Embryonic facial prominence (tissue), 1 donor: ENCODE data around the gene FBH1.
"Not testable (repeated sequence)": the region's sequence is repeated elsewhere in the genome, so short reads cannot be mapped to it uniquely, and the experiment has no call there.

Experiments used
- DNase-seq: peaks from one replicate; pipeline ENCODE4 v3.0.0-alpha.2; 2016; ENCODE audit errors: extremely low spot score

FBH1 gene

GRCh38 chr10:5903563-5903962 lies 13.5 kb downstream of the FBH1 start:
- DNase-seq: no peak

- DNase-seq: no peak
Observed at GRCh38 chr10:5904227-5904626, 14.2 kb downstream of the FBH1 start.

DNA sequence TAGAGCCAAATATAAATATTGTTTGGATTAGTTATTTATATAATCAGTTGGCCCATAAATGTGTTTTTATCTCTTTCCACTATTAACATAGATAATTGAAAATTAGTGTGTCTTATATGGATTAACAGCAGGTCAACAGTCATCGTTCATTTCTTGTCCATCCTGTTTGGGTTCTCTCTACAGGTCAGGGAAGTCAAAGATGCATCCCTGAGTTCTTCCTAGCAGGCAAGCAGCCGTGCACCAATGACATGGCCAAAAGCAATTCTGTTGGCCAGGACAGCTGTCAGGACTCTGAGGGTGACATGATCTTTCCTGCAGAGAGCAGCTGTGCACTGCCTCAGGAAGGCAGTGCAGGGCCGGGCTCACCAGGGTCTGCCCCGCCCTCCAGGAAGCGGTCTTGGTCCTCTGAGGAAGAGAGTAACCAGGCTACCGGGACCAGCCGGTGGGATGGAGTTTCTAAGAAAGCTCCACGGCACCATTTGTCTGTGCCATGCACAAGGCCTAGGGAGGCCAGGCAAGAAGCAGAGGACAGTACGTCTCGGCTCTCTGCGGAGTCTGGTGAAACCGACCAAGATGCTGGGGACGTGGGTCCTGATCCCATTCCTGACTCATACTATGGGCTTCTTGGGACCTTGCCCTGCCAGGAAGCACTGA lies 15.9 kb downstream of the FBH1 start:
- DNase-seq: no peak

DNA sequence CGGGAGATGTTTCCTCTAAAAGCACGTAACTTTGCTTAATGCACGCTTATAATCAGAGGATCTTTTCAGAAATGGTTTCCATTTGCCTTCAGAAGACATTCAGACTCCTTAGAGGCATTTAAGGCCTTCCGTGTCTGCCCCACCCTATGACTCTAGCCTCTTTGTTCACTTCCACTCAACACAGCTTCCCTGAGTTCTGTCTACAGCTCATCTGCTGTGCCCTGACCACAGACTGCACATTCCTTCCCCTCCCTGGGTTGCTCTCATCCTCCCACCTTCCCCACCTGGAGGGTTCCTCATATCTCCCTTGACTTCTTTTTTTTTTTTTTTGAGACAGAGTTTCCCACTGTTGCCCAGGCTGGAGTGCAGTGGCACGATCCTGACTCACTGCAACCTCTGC lies 16.6 kb downstream of the FBH1 start:
- no peak for DNase-seq

DNA sequence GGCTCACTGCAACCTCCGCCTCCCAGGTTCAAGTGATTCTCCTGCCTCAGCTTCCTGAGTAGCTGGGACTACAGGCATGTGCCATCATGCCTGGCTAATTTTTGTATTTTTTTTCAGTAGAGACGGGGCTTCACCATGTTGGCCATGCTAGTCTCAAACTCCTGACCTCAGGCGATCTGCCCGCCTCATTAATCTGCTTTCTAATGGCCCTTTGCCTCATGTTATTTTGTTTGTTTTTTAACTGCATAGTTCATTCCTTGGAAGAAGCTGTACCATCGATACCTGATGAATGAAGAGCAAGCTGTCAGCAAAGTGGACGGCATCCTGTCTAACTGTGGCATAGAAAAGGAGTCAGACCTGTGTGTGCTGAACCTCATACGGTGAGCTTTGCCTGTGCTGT lies 18.6 kb downstream of the FBH1 start:
- not testable (repeated sequence) for DNase-seq

GRCh38 chr10:5910323-5911100 lies 20.5 kb downstream of the FBH1 start:
- no peak for DNase-seq

DNA sequence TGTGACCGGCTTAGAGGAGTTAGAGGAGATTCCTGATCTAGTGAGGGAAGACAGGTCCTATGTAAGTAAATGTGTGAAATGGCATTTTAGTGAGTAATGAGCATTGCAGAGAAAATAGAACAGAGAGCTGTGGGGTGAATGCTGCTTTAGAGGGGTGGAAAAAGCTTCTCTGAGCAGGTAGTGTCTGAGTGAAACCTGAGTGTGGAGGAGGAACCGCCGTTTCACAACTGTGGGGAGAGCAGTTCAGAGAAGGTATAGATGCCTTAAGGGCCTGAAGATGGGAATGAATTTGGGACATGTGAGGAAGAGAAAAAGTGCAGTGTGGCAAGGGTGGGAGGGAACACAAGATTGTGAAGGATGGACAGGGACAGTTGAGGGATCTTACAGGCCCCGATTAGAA lies 21.6 kb downstream of the FBH1 start:
- no peak for DNase-seq

GRCh38 chr10:5913736-5914135 lies 23.7 kb downstream of the FBH1 start:
- DNase-seq: no peak

DNA sequence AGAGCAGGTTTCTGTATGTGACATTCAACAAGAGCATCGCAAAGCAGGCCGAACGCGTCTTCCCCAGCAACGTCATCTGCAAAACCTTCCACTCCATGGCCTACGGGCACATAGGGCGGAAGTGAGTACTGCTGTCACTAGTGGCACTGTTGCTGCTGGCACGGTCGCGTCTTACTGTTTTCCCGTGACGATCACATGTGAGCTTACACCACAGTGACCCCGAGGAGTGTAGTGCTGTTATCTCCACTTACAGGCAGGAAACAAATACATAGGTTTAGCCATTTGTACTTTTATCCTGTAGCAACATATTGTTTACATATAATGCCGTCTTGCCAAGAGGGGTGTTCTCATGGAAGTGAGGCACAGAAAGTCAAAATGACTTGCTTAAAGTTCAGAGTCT lies 25.4 kb downstream of the FBH1 start:
- no peak for DNase-seq

DNA sequence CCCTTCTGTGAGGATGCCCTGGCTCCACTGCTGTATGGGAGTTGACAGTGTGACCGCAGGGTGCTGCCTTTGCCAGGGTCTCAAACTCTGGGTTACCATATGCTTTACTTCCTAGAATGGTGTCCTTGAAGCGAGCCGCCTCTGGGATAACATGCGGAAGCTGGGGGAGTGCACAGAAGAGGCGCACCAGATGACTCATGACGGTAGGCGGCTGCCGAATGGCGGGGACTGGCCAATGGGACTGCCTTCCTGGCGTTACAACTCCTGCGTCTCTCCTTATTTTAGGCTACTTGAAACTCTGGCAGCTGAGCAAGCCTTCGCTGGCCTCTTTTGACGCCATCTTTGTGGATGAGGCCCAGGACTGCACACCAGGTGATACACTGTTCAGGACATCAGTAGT lies 27.3 kb downstream of the FBH1 start:
- DNase-seq: no peak

- no peak for DNase-seq
Observed at GRCh38 chr10:5918763-5919162, 28.7 kb downstream of the FBH1 start.

DNA sequence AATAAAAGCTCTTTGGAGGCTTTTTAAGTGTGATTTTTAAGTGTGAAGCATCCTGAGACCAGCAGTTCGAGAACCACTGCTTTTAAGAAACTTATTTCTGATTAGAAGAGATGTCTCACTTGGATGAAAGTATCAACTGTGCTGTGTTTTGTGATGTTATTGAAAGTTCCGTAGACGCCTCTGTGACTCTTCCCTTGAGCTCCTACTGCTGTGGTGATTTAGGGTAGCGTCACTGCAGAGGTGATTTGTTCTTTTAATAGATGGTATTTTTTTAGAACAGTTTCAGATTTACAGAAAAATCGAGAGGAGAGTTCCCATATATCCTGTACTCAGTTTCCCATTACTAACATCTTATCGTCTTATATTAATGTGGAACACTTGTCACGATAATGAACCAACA lies 29.5 kb downstream of the FBH1 start:
- no peak for DNase-seq

- DNase-seq: no peak
Observed at GRCh38 chr10:5921746-5922145, 31.7 kb downstream of the FBH1 start.

DNA sequence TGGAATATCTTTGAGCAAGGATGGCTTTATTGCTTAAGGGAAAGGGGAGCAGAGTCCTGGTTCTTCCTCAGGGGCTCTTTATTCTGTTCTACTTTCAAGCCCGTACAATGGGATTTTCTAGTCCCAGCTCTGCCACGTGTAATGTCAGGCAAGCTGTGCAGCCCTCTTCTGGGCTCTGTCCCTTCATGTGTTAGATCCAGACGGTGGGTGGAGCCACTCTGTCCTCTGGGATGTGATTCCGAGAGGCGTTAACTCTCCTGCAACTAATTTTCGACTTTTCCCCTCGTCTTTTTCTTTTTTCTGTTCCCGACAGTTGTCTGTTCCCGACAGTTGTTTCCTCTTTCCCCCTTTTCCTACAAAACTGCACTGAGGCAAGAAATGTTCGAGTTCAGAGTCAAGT lies 34.8 kb downstream of the FBH1 start:
- DNase-seq: no peak

DNA sequence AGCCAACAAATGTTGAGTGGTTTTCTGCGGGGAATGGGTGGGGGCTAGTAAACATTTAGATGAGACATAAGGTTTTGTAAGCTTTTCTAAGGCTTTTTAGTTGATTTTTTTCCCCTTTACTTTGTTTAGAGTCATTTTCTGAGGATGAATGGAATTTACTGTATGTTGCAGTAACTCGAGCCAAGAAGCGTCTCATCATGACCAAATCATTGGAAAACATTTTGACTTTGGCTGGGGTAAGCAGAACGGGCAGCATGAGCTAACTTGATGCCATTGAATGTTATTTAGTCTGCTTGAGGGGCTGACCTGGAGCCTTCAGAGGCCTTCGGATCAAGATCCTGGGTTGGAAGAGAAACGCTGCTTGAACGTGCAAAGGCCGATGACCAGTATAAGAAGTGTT lies 37.3 kb downstream of the FBH1 start:
- no peak for DNase-seq

DNA sequence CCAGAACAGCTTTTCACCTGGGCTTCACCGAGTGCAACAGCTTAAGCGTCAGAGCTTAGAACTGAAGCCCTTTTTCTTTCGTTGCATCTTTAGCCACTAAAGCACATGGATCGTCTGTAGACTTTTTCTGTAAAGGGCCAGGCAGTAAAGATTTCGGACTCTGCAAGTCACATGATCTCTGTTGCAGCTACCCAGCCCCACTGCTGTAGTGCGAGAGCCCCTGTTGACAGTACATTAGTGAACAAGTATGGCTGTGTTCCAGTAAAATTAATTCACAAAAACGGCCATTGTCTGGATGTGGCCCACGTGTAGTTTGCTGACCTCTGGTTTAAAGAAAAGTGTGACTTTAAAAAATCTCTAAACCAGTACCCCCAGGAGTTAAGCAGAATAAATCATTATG lies 39.4 kb downstream of the FBH1 start:
- no peak for DNase-seq

- no peak for DNase-seq
Observed at GRCh38 chr10:5930272-5930671, 40.2 kb downstream of the FBH1 start.

GRCh38 chr10:5932345-5932744 lies 42.3 kb downstream of the FBH1 start:
- DNase-seq: no peak

DNA sequence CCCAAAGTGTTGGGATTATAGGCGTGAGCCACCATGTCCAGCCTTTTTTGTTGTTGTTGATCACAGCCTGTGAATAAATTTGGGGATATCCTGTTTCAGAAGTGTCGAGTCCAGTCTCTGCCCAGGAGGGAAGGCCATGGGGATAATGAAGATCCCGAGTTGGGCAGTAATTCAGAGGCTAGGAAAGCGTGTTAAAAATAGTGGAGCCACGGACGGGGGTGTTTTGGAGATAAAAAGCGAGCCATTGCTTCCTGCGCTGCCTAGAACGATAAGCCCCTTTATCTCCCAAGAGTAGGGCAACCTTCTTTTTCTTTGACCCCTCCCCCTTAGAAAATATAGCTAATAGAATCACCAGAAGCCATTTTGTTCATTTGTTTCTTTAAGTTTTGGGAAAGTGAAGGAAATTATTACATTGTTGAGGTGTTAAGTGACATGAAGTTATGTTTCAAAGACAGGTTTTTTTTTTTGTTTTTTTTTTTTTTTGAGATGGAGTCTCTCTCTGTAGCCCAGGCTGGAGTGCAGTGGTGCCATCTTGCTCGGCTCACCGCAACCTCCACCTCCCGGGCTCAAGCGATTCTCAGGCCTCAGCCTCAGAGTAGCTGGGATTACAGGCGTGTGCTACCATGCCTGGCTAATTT lies 44.0 kb downstream of the FBH1 start:
- DNase-seq: no peak

GRCh38 chr10:5935628-5936027 lies 45.6 kb downstream of the FBH1 start:
- DNase-seq: no peak

DNA sequence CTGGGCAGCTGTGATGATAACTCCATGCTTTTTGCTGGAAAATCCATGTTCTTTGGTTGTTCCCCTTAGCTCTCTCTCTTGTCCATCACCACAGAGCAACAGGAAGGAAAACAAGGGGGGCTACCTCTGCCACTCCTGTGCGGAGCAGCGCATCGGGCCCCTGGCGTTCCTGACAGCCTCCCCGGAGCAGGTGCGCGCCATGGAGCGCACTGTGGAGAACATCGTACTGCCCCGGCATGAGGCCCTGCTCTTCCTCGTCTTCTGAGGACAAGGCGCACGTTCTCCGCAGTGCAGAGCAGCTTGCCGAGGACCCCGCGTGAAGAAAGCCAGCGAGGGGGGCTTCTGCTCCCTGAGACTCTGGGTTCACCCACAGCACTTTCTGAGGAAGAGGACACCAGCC lies 47.0 kb downstream of the FBH1 start:
- DNase-seq: no peak

GRCh38 chr10:5938291-5938690 lies 48.2 kb downstream of the FBH1 start:
- DNase-seq: no peak

GRCh38 chr10:5940807-5941218 lies 50.8 kb downstream of the FBH1 start:
- no peak for DNase-seq
